Epithelial cell of esophagus (primary cell): ENCODE measurements around the gene AJM1.
A peak's percentile ranks its signal among the peaks of the same experiment; 100 is the strongest.

Source experiments
- DNase-seq: peaks from one replicate; pipeline ENCODE4 v3.0.0; 2010; ENCODE audit warnings: low read depth
- H3K4me3 ChIP-seq: 2 replicates; pipeline ENCODE4 v1.5.1; 2011; ENCODE audit warnings: mild to moderate bottlenecking, low read length, control low read depth
- TF ChIP-seq, protein P1 (sequence below): IDR thresholded peaks from 2 replicates; pipeline ENCODE4 v1.5.1; 2011; ENCODE audit warnings: low read depth, mild to moderate bottlenecking, low read length, control low read depth, inconsistent platforms; ENCODE audit not compliant: insufficient read depth; ENCODE audit errors: missing control alignments

AJM1 gene

DNA sequence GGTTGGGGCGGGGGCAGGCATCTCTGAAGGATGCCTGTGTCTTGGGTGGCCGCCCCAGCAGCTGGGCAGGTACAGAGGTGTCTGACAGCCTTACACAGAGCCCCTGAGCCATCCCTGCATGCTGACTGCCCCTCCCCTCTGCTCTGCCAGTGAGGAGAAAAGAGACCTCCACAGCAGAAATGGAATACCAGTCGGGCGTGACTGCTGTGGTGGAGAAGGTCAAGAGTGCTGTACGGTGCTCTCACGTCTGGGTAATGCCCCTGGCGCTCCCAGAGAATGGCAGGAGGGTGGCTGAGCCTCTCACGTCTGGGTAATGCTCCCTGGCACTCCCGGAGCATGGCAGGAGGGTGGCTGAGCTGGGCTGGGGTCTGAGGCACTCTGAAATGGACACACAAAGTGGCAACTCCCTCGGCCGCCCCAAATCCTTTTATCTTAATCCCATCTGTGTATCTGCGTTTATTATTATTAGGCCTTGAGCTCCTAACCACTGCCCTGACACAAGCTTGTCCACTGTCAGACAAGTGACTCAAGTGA is 37.0 kb upstream of the AJM1 start:
- H3K4me3 ChIP-seq, result no peak overlapping the region
- TF ChIP-seq, protein P1, sequence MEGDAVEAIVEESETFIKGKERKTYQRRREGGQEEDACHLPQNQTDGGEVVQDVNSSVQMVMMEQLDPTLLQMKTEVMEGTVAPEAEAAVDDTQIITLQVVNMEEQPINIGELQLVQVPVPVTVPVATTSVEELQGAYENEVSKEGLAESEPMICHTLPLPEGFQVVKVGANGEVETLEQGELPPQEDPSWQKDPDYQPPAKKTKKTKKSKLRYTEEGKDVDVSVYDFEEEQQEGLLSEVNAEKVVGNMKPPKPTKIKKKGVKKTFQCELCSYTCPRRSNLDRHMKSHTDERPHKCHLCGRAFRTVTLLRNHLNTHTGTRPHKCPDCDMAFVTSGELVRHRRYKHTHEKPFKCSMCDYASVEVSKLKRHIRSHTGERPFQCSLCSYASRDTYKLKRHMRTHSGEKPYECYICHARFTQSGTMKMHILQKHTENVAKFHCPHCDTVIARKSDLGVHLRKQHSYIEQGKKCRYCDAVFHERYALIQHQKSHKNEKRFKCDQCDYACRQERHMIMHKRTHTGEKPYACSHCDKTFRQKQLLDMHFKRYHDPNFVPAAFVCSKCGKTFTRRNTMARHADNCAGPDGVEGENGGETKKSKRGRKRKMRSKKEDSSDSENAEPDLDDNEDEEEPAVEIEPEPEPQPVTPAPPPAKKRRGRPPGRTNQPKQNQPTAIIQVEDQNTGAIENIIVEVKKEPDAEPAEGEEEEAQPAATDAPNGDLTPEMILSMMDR, result no peak
- no peak for DNase-seq

DNA sequence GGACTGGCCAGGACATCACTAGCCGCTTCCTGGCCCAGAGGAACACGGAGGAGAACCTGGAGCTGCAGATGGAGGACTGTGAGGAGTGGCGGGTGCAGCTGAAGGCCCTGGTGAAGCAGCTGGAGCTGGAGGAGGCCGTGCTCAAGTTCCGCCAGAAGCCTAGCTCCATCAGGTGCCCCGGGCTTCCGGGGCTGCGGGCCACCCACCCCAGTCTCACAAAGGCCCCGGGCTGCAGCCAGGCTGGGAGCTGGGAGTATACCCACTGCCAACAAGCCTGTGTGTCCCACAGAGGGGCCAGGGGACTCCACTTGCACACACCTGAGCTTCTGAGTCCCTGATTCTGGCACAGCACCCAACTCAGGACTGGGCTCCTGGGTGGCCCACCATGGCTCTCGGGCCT is 36.2 kb upstream of the AJM1 start:
- no peak overlapping the region for H3K4me3 ChIP-seq
- TF ChIP-seq, protein P1, result no peak
- no peak for DNase-seq

DNA sequence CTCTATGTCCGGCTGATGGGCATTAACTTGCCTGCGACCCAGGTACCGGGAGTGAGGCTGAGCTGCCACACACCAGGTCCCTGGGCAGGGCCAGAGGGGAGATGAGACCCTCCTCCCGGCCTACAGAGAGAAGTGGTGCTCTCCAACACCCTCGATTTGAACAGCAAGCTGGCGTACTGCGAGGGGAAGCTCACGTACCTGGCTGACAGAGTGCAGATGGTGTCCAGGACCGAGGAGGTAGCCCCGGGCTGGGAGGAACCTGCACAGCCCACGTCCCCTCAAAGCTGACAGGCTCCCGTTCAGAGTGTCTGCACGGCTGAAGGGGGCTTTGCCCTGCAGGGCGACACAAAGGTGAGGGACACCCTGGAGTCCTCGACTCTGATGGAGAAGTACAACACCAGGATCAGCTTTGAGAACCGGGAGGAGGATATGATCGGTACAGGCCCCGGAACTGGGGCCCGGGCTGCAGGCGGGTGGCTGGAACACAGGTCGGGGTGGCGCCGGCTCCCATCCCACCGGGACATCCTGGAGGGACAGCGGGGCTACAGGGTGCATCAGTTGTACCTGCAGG is 35.6 kb upstream of the AJM1 start:
- TF ChIP-seq, protein P1, result no peak
- no peak for DNase-seq
- peak overlapping the region; percentile 71 for H3K4me3 ChIP-seq

DNA sequence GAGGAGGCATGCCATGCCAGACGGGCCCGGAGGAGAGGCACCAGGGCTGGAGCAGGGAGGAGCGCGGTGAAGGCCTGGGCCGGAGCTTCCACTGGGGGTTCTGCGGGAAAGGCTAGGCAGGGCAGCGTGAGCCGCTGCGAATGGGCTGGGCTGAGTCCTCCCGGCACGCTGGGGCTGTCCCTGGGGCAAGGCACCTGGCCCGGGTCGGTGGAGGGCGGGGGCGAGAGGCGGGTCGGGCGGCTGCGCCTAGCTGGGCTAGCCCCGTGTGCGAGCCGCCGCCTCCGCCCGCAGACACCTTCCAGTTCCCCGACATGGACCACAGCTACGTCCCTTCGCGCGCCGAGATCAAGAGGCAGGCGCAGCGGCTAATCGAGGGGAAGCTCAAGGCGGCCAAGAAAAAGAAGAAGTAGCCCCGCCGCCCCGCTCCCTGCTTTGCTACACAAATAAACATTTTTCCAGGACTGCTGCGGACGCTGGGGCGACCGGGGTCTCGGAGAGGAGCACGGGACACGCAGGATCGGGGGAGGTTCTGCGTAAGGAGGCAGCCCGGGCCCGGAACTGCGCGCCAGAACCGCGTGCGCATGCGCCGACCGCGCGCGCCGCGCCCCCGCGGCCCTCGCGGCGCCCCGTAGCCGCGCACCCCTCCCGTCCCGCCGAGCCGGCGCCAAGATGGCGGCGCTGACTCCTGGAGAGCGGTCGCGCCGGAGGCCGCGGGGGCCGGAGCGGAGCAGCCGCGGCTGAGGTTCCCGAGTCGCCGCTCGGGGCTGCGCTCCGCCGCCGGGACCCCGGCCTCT is 34.8 kb upstream of the AJM1 start, which contains the start of gene RABL6:
Gene RABL6, plus strand, starts transcription at position 668 of the 794 bp plus-strand sequence. CDS start 249 bp downstream, outside the sequence.
- peak within 1 kb of the TSS; percentile 71 for H3K4me3 ChIP-seq
- TF ChIP-seq, protein P1, result no peak
- peak; percentile 71 for DNase-seq

DNA sequence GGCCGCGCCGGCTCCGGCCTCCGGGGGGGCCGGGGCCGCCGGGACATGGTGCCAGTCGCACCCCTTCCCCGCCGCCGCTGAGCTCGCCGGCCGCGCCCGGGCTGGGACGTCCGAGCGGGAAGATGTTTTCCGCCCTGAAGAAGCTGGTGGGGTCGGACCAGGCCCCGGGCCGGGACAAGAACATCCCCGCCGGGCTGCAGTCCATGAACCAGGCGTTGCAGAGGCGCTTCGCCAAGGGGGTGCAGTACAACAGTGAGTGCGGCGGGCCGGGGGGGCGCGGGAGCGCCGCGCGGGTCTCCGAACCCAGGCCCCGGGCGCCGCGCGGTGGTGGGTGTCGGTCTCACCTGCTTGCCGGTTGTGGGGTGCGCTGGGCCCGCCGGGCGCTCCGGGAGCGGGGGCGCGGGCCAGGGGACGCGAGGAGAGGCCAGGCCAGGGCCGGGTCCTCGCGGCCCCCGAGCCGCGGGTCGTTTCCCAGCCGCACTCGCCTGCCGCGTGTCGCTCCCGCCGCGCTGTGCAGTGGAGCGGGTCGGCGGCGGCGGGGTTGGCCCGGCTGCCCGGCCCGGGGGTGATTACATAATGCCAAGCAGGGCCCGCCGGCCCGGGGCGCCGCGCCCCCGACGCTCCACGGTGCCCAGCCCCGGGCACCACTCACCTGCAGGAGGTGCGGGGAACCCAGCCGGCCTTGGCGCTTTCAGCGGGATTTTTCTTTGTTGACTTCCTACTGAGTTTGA is 34.0 kb upstream of the AJM1 start:
- H3K4me3 ChIP-seq, result peak overlapping the region; percentile 71
- TF ChIP-seq, protein P1, result no peak
- no peak for DNase-seq

DNA sequence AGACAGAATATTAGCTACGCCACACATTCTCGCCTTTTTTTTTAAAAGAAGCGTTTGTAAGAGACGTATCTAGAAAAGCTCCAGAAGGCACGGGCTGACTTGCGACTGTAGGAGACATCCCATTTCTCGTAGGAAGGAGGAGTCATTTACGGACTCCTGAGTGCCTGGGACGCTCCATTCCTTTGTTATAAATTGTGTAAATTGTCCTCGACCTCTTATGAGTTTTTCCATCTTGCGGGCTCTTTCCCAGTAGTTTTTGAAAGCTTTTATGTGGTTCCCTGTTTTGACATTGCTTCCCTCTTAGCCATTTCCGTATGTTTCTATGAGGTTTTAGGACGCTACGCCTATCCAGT is 33.5 kb upstream of the AJM1 start:
- TF ChIP-seq, protein P1, result no peak
- DNase-seq, result peak; percentile 47
- peak overlapping the region; percentile 71 for H3K4me3 ChIP-seq
